GM10266 (cell line): ENCODE measurements around the gene KRT12.

ENCODE experiments used
- DNase-seq: peaks from one replicate; pipeline ENCODE4 v3.0.0; 2012; ENCODE audit errors: extremely low spot score
- CTCF ChIP-seq: IDR thresholded peaks from 2 replicates; pipeline ENCODE4 v1.5.1; 2012; ENCODE audit warnings: mild to moderate bottlenecking, low read depth; ENCODE audit not compliant: control insufficient read depth, insufficient read depth; ENCODE audit errors: missing control alignments

KRT12 gene

DNA sequence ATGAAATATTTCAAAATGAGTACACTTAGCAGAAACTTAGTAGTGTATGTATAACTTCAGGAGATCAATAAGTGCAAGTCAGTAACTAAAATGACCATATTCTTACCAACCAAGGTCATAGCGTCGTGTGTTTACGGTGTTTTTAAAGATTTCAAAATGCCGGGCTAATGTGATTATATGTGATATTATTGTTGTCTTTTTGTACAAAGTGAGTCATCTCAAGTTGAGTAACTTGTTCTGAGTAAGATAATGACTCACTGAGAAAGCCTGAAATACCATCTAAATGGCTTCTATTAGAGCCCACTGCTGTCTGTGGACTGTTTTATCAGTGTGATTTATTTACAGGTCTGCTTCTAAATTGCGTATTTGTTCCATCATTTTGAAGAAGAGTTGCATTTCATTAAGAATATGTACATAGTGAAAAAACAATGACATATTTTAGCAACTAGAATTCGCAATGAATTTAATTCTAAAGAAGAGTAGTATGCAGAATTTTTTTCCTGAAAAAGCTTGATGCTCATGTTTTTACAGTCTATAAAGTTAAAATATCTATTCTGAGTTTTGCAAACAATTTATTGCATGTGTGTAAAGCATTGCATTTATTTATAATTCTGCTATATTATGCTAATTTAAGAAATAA lies 12.7 kb downstream of the KRT12 start:
- TF ChIP-seq CTCF, result no peak
- DNase-seq, result no peak

DNA sequence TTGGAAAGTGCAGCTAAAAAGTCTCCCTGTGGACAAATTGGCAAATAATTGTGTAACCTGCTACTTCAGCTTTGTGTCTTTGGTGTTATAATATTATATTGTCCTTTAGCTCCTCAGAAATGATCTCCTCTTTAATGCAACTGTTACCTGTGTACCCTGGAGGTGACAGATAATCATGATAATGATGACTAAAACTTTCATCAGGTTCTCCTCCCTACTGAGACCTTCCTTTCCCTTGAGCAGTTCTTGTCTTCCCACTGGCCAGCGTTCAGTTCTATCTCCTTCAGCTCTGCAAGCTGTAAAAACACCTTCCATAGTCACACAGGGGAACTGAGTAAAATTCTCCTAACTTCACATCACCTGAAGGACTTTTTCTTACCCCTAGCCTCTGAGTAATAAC lies 14.7 kb downstream of the KRT12 start:
- no peak for TF ChIP-seq CTCF
- DNase-seq, result no peak

DNA sequence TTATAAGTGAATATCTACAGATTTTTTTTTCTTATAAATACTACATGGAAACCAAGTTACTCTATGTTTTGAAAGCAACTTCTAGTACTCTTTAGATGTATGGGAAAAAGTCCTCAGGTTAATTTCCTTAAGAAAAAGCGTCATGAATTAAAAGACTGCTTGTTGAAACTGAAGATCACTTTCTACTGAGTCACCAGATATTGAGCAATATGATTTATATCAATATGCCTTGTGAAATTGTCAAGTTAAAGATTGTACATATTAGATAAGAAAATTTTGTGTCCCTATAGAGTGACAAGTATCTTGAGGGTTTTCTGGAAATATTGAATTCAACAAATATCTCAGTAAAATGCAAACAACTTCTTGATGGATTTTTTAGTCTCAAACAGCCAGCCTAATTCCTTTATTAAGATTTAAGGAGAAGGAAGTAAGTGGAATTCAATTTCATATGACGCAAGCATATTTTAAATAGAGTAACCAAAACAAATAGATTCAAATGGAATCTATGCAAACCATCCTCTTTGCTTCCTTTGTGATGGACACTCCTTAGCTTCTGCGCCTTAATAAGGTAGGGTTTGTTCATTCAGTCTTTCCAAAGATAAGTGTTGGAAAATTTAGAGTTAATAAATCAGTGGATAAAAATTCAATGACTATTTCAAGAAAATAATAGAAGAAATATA lies 16.6 kb downstream of the KRT12 start:
- TF ChIP-seq CTCF, result no peak

GRCh38 chr17:40849723-40850122 lies 17.3 kb downstream of the KRT12 start:
- DNase-seq, result no peak
- TF ChIP-seq CTCF, result no peak

More for the DNA sequence above, 16.6 kb downstream of the KRT12 start:
- DNase-seq, result no peak

- TF ChIP-seq CTCF, result no peak
These were observed 18.3 kb downstream of the KRT12 start for GRCh38 chr17:40848583-40849235.

GRCh38 chr17:40846515-40847144 lies 20.4 kb downstream of the KRT12 start:
- TF ChIP-seq CTCF, result no peak
- DNase-seq, result no peak

More at GRCh38 chr17:40848583-40849235, 18.3 kb downstream of the KRT12 start:
- no peak for DNase-seq
